ENCODE results near the gene GFAP.

GFAP gene

DNA sequence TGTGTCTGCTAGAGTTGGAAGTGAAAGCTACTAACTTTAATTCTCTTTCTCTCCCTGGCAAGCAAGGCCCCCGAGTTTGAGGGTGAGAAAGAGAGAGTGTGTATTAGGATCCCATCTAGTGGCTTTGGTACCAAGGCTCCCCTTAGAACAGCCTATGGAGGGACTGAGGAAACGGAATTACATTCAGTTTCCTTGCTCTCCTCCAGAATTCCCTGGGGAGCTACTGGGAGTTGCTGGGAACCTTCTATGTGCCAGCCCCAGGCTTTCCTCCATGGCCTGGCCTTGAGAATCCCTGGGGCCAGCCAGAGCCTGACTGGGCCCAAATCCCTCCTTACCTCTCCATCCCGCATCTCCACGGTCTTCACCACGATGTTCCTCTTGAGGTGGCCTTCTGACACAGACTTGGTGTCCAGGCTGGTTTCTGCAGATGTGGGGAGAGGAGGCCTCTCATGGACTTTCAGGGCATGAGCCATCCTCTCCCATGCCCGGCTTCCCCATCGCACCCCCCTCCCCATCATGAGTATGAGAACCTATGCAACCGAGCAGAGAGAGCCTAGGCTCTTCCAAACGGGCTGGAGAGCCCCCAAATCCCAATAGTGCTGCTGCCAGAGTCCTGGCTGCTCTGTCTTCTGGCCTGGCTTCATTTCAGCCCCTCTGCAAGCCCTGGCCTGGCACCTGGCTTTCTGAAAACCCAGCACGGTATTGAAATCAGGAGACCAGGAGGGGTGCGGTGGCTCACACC, 7.4 kb downstream of the GFAP start:
- Histone ChIP-seq H3K36me3 (no peaks in the 10 kb centered on the region), H3K27me3 (peaks cover 26% of the 10 kb centered on the region), H3K4me1 (ENCODE audit: control insufficient read depth in 1 of 2, insufficient read depth in 1 of 2, low read depth in 1 of 2, low read length in 1 of 2) (peaks cover 8 to 14% of the 10 kb centered on the region in 2 experiments), H3K9me3 (no peaks in the 10 kb centered on the region), H3K4me3 (ENCODE audit: low read depth in 1 of 2, low read length in 1 of 2) (no peak overlapping the region), H3K27ac (no peak overlapping the region)
- TF ChIP-seq, protein P1, sequence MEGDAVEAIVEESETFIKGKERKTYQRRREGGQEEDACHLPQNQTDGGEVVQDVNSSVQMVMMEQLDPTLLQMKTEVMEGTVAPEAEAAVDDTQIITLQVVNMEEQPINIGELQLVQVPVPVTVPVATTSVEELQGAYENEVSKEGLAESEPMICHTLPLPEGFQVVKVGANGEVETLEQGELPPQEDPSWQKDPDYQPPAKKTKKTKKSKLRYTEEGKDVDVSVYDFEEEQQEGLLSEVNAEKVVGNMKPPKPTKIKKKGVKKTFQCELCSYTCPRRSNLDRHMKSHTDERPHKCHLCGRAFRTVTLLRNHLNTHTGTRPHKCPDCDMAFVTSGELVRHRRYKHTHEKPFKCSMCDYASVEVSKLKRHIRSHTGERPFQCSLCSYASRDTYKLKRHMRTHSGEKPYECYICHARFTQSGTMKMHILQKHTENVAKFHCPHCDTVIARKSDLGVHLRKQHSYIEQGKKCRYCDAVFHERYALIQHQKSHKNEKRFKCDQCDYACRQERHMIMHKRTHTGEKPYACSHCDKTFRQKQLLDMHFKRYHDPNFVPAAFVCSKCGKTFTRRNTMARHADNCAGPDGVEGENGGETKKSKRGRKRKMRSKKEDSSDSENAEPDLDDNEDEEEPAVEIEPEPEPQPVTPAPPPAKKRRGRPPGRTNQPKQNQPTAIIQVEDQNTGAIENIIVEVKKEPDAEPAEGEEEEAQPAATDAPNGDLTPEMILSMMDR (IDR thresholded peaks at IDR 0.05), result no peak

DNA sequence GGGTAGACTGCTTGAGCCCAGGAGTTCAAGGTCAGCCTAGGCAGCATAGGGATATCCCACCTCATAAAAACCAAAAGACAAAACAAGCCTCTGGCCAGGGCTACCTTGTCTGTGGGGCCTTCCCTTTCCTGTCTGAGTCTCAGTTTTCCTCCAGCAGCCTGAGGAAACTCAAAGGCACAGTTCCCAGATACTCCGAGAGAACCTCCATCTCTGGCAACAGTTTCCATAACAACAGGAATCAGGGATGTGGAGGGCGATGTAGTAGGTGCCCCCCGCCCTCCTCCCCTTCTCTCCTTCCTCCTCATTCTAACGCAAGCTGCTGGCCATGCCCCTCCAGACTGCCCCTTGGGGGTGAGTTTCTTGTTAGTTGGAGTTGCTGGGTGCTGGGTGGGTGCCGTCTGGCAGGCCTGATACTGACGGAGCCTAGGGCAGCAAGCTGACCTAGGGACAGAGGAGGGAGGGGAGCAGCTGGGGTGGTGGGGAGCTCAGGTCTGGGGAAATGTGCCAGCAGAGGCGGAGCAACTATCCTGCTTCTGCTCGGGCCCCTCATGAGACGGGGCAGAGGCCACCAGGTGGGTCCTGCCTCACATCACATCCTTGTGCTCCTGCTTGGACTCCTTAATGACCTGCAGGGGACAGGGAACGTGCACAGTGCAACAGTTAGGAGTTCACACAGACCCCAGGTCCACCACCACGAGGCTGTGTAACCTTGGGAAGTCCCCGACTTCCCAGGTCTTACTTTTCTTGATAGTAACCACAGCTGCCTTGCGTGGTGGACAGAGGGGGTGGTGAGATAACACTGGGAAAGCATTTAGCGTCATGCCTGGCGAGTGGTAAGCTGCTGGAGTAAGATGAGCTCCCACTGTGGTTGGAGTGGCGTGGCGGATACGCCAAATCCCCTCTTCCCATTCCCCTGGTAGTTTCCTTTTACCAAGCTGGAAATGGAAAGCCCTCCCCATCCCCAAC, 8.3 kb downstream of the GFAP start:
- H3K4me3 ChIP-seq (ENCODE audit: low read depth in 1 of 2, low read length in 1 of 2), result no peak overlapping the region
- TF ChIP-seq, protein P1 (IDR thresholded peaks at IDR 0.05), result no peak
- H3K27ac ChIP-seq, result no peak overlapping the region
- peaks cover 8 to 14% of the 10 kb centered on the region in 2 experiments for H3K4me1 ChIP-seq (ENCODE audit: control insufficient read depth in 1 of 2, insufficient read depth in 1 of 2, low read depth in 1 of 2, low read length in 1 of 2)
- no peaks in the 10 kb centered on the region for H3K36me3 ChIP-seq
- no peaks in the 10 kb centered on the region for H3K9me3 ChIP-seq
- H3K27me3 ChIP-seq, result peaks cover 17% of the 10 kb centered on the region

DNA sequence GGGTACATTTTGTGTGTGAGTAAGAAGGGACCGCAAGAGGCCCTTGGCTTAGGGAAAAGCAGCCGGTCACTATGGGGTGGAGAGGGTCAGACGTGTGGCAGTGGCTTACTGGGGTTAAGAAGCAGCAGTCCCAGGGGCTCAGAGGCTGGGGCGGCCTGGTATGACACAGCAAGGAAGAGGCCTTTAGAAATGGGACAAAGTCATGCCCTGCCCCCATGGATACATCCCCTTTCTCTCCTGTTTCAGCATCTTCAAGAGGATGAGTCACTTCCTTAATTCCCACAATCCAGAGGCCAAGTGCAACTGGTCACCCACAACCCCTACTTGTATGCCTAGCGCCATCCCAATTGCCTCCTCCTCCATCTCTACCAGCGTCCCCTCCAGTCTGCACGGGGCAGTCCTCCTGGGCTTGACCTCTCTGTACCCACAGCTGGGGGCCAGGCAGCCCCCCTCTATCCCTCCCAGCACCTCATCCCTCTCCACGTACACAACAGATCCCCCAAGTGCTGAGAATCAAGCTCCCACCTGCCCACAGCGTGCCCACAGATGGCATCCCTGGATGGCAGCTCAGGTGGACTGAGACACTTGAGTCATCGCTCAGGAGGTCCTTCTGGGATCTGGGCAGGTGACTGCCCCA, 9.2 kb downstream of the GFAP start:
- Histone ChIP-seq H3K27ac (no peak overlapping the region), H3K4me3 (ENCODE audit: low read depth in 1 of 2, low read length in 1 of 2) (no peak overlapping the region), H3K36me3 (no peaks in the 10 kb centered on the region), H3K4me1 (ENCODE audit: control insufficient read depth in 1 of 2, insufficient read depth in 1 of 2, low read depth in 1 of 2, low read length in 1 of 2) (peaks cover 6 to 12% of the 10 kb centered on the region in 2 experiments), H3K9me3 (no peaks in the 10 kb centered on the region), H3K27me3 (peaks cover 8% of the 10 kb centered on the region)
- TF ChIP-seq, protein P1 (IDR thresholded peaks at IDR 0.05), result no peak

DNA sequence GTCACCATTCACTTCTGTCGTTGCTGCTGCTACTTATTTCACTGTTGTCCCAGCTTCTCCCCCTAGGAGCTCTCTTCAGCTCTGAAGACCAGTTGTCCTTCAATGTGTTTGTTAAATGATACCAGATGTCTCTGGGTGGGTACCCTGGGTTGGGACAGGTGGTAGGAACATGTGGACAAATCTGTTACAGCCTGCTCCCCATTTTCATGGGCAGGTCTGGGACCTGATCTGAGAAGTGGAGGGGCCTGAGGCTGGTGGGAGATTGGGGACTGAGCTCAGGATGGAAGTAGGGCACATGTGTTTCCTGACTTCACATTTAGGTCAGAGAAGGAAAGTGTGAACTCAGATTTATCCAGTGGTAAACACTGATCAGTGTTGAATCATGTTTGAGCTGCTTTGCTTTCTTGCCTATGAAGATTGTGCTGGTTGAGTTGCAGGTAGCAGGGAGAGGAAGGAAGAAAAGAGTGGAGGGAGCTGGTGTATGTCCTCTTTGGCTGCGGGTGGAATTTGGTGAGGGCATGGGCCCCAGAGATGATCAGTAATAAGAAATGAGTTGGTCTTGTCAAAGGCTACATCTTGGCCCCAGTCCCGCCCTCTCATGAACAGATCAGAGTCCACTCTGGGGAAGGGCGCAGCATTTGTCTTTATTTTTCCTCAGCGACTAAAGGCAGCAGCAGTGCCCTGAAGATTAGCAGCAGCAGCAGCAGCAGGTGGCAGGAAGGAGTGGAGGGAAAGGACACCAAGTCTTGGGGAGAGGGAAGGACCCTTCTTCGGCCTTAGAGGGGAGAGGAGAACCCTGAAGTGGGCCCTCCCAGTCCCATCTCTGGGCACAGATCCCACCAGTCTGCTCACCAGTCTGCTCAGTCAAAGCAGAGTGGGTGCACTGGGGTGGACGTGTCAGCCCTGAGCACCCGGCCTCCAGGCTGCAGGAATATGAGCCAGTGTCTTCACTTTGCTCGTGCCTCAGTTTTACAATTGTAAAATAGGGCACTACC, 10.0 kb downstream of the GFAP start:
- no peaks in the 10 kb centered on the region for H3K27me3 ChIP-seq
- H3K9me3 ChIP-seq, result no peaks in the 10 kb centered on the region
- no peaks in the 10 kb centered on the region for H3K36me3 ChIP-seq
- H3K27ac ChIP-seq, result no peak overlapping the region
- TF ChIP-seq, protein P1 (IDR thresholded peaks at IDR 0.05), result no peak
- no peak overlapping the region for H3K4me3 ChIP-seq (ENCODE audit: low read depth in 1 of 2, low read length in 1 of 2)
- peaks cover 11 to 18% of the 10 kb centered on the region in 2 experiments for H3K4me1 ChIP-seq (ENCODE audit: control insufficient read depth in 1 of 2, insufficient read depth in 1 of 2, low read depth in 1 of 2, low read length in 1 of 2)
